ENCODE data around the gene F8A3.

GRCh38 chrX:155435744-155436112 is 22.7 kb downstream of the F8A3 start:
- TF ChIP-seq NFRKB (IDR thresholded peaks at IDR 0.05) (no peak), BHLHE40 (IDR thresholded peaks at IDR 0.05; ENCODE audit: borderline replicate concordance) (no peak)

Data from HEK293T (cell line).